Glutamatergic neuron (in vitro differentiated cells): ENCODE results near the gene TTC21B. TPM values are rescaled to one million over a fixed set of nuclear protein-coding genes. Genes with fewer than 3 reads are reported as not detected.

ENCODE experiments used
- DNase-seq: peaks from one replicate; pipeline ENCODE4 v3.0.0; 2022
- H3K27ac Mint-ChIP-seq: one replicate; pipeline ENCODE4 v1.8.0; 2020; ENCODE audit warnings: mild to moderate bottlenecking, mixed read lengths, inconsistent platforms; ENCODE audit not compliant: unreplicated experiment
- H3K27me3 Mint-ChIP-seq: one replicate; pipeline ENCODE4 v1.8.0; 2020; ENCODE audit warnings: mild to moderate bottlenecking, moderate library complexity, mixed read lengths, inconsistent platforms; ENCODE audit not compliant: unreplicated experiment
- H3K36me3 Mint-ChIP-seq: one replicate; pipeline ENCODE4 v1.8.0; 2020; ENCODE audit warnings: mild to moderate bottlenecking, mixed read lengths, inconsistent platforms; ENCODE audit not compliant: unreplicated experiment
- H3K4me1 Mint-ChIP-seq: one replicate; pipeline ENCODE4 v1.8.0; 2020; ENCODE audit warnings: mild to moderate bottlenecking, low read depth, mixed read lengths, inconsistent platforms; ENCODE audit not compliant: unreplicated experiment
- H3K4me3 Mint-ChIP-seq: one replicate; pipeline ENCODE4 v1.8.0; 2020; ENCODE audit warnings: mild to moderate bottlenecking, mixed read lengths, inconsistent platforms; ENCODE audit not compliant: unreplicated experiment
- H3K9me3 Mint-ChIP-seq: one replicate; pipeline ENCODE4 v1.8.0; 2020; ENCODE audit warnings: mild to moderate bottlenecking, moderate library complexity, mixed read lengths, inconsistent platforms; ENCODE audit not compliant: unreplicated experiment
- CTCF ChIP-seq: fragments of 200-600 bp; sonication (generic); IDR thresholded peaks from one replicate; pipeline ENCODE4 v1.5.0; 2021; ENCODE audit not compliant: partially characterized antibody, unreplicated experiment
- total RNA-seq: library from RNA; stranded (reverse); fragmentation: NEBNext Ultra II Directional; extraction: Animal tissue kit (Norgen Biotek cat#: 25700); gene quantifications from one replicate; pipeline ENCODE4 v1.2.1, GENCODE V29; 2021; ENCODE audit not compliant: unreplicated experiment

Gene TTC21B
- total RNA-seq, 1 donor from 2014 or later: 46.2 TPM

GRCh38 chr2:165970663-165971062, 17.1 kb upstream of the TTC21B start:
- H3K27me3 Mint-ChIP-seq: no peaks in the 10 kb centered on the region
- no peaks in the 10 kb centered on the region for H3K36me3 Mint-ChIP-seq

GRCh38 chr2:165969227-165969626, 15.7 kb upstream of the TTC21B start:
- DNase-seq: no peak
- H3K27ac Mint-ChIP-seq: no peak overlapping the region

More at GRCh38 chr2:165970663-165971062, 17.1 kb upstream of the TTC21B start:
- DNase-seq: no peak
- TF ChIP-seq CTCF: no peak
- H3K27ac Mint-ChIP-seq: no peak overlapping the region
- no peaks in the 10 kb centered on the region for H3K9me3 Mint-ChIP-seq
- no peak overlapping the region for H3K4me3 Mint-ChIP-seq
- H3K4me1 Mint-ChIP-seq: no peaks in the 10 kb centered on the region

GRCh38 chr2:165967746-165968145, 14.2 kb upstream of the TTC21B start:
- no peaks in the 10 kb centered on the region for H3K36me3 Mint-ChIP-seq
- TF ChIP-seq CTCF: no peak
- H3K27me3 Mint-ChIP-seq: no peaks in the 10 kb centered on the region
- H3K9me3 Mint-ChIP-seq: no peaks in the 10 kb centered on the region
- no peaks in the 10 kb centered on the region for H3K4me1 Mint-ChIP-seq
- H3K27ac Mint-ChIP-seq: no peak overlapping the region
- DNase-seq: no peak
- no peak overlapping the region for H3K4me3 Mint-ChIP-seq

More at GRCh38 chr2:165969227-165969626, 15.7 kb upstream of the TTC21B start:
- no peak for TF ChIP-seq CTCF
- Mint-ChIP-seq H3K4me1 (no peaks in the 10 kb centered on the region), H3K36me3 (no peaks in the 10 kb centered on the region), H3K4me3 (no peak overlapping the region), H3K27me3 (no peaks in the 10 kb centered on the region), H3K9me3 (no peaks in the 10 kb centered on the region)

- Mint-ChIP-seq H3K4me3 (no peak overlapping the region), H3K27ac (no peak overlapping the region), H3K4me1 (no peaks in the 10 kb centered on the region), H3K9me3 (no peaks in the 10 kb centered on the region), H3K27me3 (no peaks in the 10 kb centered on the region), H3K36me3 (no peaks in the 10 kb centered on the region)
- no peak for DNase-seq
- TF ChIP-seq CTCF: no peak
These were observed 8.2 kb upstream of the TTC21B start for GRCh38 chr2:165961818-165962217.

- Mint-ChIP-seq H3K4me3 (no peak overlapping the region), H3K9me3 (no peaks in the 10 kb centered on the region)
These were observed 5.8 kb upstream of the TTC21B start for GRCh38 chr2:165959371-165959770.

More at GRCh38 chr2:165959371-165959770, 5.8 kb upstream of the TTC21B start:
- no peaks in the 10 kb centered on the region for H3K27me3 Mint-ChIP-seq
- no peak for TF ChIP-seq CTCF
- no peaks in the 10 kb centered on the region for H3K36me3 Mint-ChIP-seq
- no peak for DNase-seq
- H3K4me1 Mint-ChIP-seq: peaks cover 2% of the 10 kb centered on the region
- H3K27ac Mint-ChIP-seq: no peak overlapping the region
